NT2/D1 (cell line): ENCODE data around the gene NRP1.

Source experiments
- SUZ12 ChIP-seq: IDR thresholded peaks from 2 replicates; pipeline ENCODE4 v1.6.1; 2011; ENCODE audit not compliant: insufficient read length, insufficient read depth; ENCODE audit errors: extremely low read depth
- YY1 ChIP-seq: IDR thresholded peaks from 2 replicates; pipeline ENCODE4 v1.6.1; 2011; ENCODE audit not compliant: insufficient read length, insufficient read depth
- ZNF274 ChIP-seq: IDR thresholded peaks from 2 replicates; pipeline ENCODE4 v1.6.1; 2011; ENCODE audit warnings: mild to moderate bottlenecking, low read depth, low read length

GRCh38 chr10:33273295-33274002 is 61.0 kb downstream of the NRP1 start:
- no peak for TF ChIP-seq YY1
- TF ChIP-seq SUZ12: no peak
- TF ChIP-seq ZNF274: no peak
